Parathyroid adenoma (tissue), 2 donors: Measurements from ENCODE around the gene OTULIN.

Experiments used
- H2AFZ ChIP-seq: fragments of 300-600 bp; sonication (generic); one replicate; pipeline ENCODE4 v1.7.0; 2017; ENCODE audit warnings: antibody characterized with exemption, mild to moderate bottlenecking
- H3K27ac ChIP-seq: fragments of 300-600 bp; sonication (generic); one replicate; pipeline ENCODE4 v1.7.0; 2017
- H3K27me3 ChIP-seq: fragments of 300-600 bp; sonication (generic); one replicate; pipeline ENCODE4 v1.7.0; 2017; ENCODE audit warnings: low read length; ENCODE audit not compliant: control insufficient read depth, insufficient read depth
- H3K36me3 ChIP-seq: fragments of 300-600 bp; sonication (generic); one replicate; pipeline ENCODE4 v1.7.0; 2017; ENCODE audit warnings: low read length; ENCODE audit not compliant: control insufficient read depth, insufficient read depth
- H3K4me1 ChIP-seq: fragments of 300-600 bp; sonication (generic); one replicate; pipeline ENCODE4 v1.7.0; 2017; ENCODE audit warnings: control low read depth
- H3K4me2 ChIP-seq: fragments of 300-600 bp; sonication (generic); one replicate; pipeline ENCODE4 v1.7.0; 2017; ENCODE audit warnings: low read length
- H3K4me3 ChIP-seq: fragments of 300-600 bp; sonication (generic); one replicate; pipeline ENCODE4 v1.7.0; 2017; ENCODE audit warnings: low read depth, low read length
- H3K79me2 ChIP-seq: fragments of 300-600 bp; sonication (generic); one replicate; pipeline ENCODE4 v1.7.0; 2017; ENCODE audit warnings: control low read depth
- H3K9ac ChIP-seq: fragments of 300-600 bp; sonication (generic); one replicate; pipeline ENCODE4 v1.7.0; 2017; ENCODE audit warnings: mild to moderate bottlenecking
- H3K9me3 ChIP-seq: fragments of 300-600 bp; sonication (generic); one replicate; pipeline ENCODE4 v1.7.0; 2017; ENCODE audit warnings: low read length; ENCODE audit not compliant: control insufficient read depth
- CTCF ChIP-seq: fragments of 300-600 bp; sonication (generic); IDR thresholded peaks from one replicate; pipeline ENCODE4 v1.7.0; 2017; ENCODE audit warnings: antibody characterized with exemption, mild to moderate bottlenecking
- donor health status: primary hyperparathyroidism.

The OTULIN gene

GRCh38 chr5:14630671-14631070 is 33.8 kb upstream of the OTULIN start:
- Histone ChIP-seq H3K9me3 (no peaks in the 10 kb centered on the region), H3K4me1 (no peaks in the 10 kb centered on the region), H3K9ac (no peak overlapping the region), H3K27ac (no peak overlapping the region), H3K36me3 (no peaks in the 10 kb centered on the region), H3K79me2 (no peaks in the 10 kb centered on the region), H3K4me2 (no peak overlapping the region), H3K4me3 (no peak overlapping the region), H3K27me3 (no peaks in the 10 kb centered on the region), H2AFZ (no peak overlapping the region)
- no peak for TF ChIP-seq CTCF

- no peak overlapping the region for H3K9ac ChIP-seq
- no peaks in the 10 kb centered on the region for H3K79me2 ChIP-seq
- H3K27ac ChIP-seq = no peak overlapping the region
- no peak overlapping the region for H3K4me3 ChIP-seq
- TF ChIP-seq CTCF = no peak
- no peaks in the 10 kb centered on the region for H3K9me3 ChIP-seq
- H2AFZ ChIP-seq = no peak overlapping the region
- H3K4me2 ChIP-seq = no peak overlapping the region
- H3K36me3 ChIP-seq = no peaks in the 10 kb centered on the region
- no peaks in the 10 kb centered on the region for H3K27me3 ChIP-seq
- no peaks in the 10 kb centered on the region for H3K4me1 ChIP-seq
These were observed 28.9 kb upstream of the OTULIN start for GRCh38 chr5:14635656-14636055.

- no peak for TF ChIP-seq CTCF
- Histone ChIP-seq H3K9me3 (no peaks in the 10 kb centered on the region), H3K4me3 (no peak overlapping the region), H3K27ac (no peak overlapping the region), H2AFZ (no peak overlapping the region), H3K79me2 (no peaks in the 10 kb centered on the region), H3K4me2 (no peak overlapping the region), H3K36me3 (no peaks in the 10 kb centered on the region), H3K9ac (no peak overlapping the region), H3K4me1 (no peaks in the 10 kb centered on the region), H3K27me3 (no peaks in the 10 kb centered on the region)
These were observed 23.8 kb upstream of the OTULIN start for GRCh38 chr5:14640765-14641164.

GRCh38 chr5:14644623-14645237 is 19.8 kb upstream of the OTULIN start:
- Histone ChIP-seq H3K4me1 (no peaks in the 10 kb centered on the region), H3K4me2 (no peak overlapping the region), H3K79me2 (no peaks in the 10 kb centered on the region), H3K27me3 (no peaks in the 10 kb centered on the region), H2AFZ (no peak overlapping the region), H3K27ac (no peak overlapping the region), H3K9me3 (no peaks in the 10 kb centered on the region), H3K36me3 (no peaks in the 10 kb centered on the region), H3K4me3 (no peak overlapping the region), H3K9ac (no peak overlapping the region)
- no peak for TF ChIP-seq CTCF

GRCh38 chr5:14650052-14650451 is 14.5 kb upstream of the OTULIN start:
- TF ChIP-seq CTCF = no peak
- Histone ChIP-seq H3K27me3 (no peaks in the 10 kb centered on the region), H3K27ac (no peak overlapping the region), H3K36me3 (no peaks in the 10 kb centered on the region), H2AFZ (no peak overlapping the region), H3K4me1 (no peaks in the 10 kb centered on the region), H3K9me3 (no peaks in the 10 kb centered on the region), H3K4me3 (no peak overlapping the region), H3K4me2 (no peak overlapping the region), H3K9ac (no peak overlapping the region), H3K79me2 (no peaks in the 10 kb centered on the region)
